ENCODE results near the gene STK39. TPM values are rescaled to one million over a fixed set of nuclear protein-coding genes. Genes with fewer than 3 reads are reported as not detected.

The STK39 gene
- total RNA-seq, 4 donors from 2014 or later = 13.8 to 28.2 (median 18.3) TPM

DNA sequence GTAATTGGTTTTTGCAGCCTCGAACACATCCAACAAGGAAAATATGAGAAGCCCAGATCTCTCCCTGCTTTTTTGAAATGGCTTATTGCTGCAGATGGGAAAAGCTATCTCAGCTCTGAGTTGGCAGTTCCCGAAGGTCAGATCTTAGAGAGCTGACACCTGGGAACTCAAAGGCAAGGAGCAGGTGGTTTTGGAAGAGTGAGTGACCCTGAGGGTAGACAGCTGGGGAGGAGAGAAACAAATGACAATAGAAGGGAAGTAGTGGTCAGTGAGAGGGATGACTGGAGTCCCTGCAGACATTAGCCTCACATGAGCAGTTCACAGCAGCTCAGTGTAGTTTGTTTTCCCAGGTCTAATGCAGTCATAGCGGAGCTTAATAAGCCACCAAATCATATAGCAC, 317.9 kb downstream of the STK39 start:
- H3K4me3 ChIP-seq = no peak overlapping the region
- H3K9me3 ChIP-seq = no peaks in the 10 kb centered on the region
- no peak for DNase-seq (ENCODE audit: low spot score in 2 of 2)
- H3K27ac ChIP-seq = no peak overlapping the region
- no peak for TF ChIP-seq CTCF (IDR thresholded peaks at IDR 0.05)
- no peaks in the 10 kb centered on the region for H3K36me3 ChIP-seq
- H3K4me1 ChIP-seq = no peaks in the 10 kb centered on the region
- 84% methylated on average over 3 of the region's 3 CpGs for WGBS
- no peaks in the 10 kb centered on the region for H3K27me3 ChIP-seq

- Histone ChIP-seq H3K27me3 (no peaks in the 10 kb centered on the region), H3K27ac (no peak overlapping the region), H3K9me3 (no peaks in the 10 kb centered on the region), H3K36me3 (no peaks in the 10 kb centered on the region), H3K4me1 (no peaks in the 10 kb centered on the region), H3K4me3 (no peak overlapping the region)
- no peak for TF ChIP-seq EP300 (IDR thresholded peaks at IDR 0.05)
- TF ChIP-seq POLR2AphosphoS5 (IDR thresholded peaks at IDR 0.05) = no peak
- TF ChIP-seq CTCF (IDR thresholded peaks at IDR 0.05) = no peak
- 84% methylated on average over 6 of the region's 6 CpGs for WGBS
- DNase-seq (ENCODE audit: low spot score in 2 of 2) = no peak
Observed at GRCh38 chr2:167928434-167928833, 319.0 kb downstream of the STK39 start.

DNA sequence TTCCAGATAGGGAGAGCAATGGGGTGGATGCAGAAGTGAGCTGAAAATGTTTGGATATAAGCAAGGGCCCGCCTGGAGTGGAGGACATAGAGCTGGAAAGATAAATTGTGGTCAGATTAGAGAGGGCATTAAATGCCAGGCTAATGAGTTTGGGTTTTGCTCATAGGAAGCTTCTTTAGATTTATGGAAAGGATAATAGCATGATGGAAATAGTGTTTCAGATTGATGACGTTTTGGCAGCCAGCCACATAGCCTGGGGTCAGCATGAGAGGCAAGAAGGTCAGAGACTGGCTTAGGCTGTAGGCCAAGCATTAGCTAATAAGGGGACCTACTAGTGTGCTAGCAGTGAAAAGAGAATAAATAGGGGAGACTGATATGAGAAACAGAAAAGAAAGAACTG, 321.6 kb downstream of the STK39 start:
- Histone ChIP-seq H3K27ac (no peak overlapping the region), H3K9me3 (no peaks in the 10 kb centered on the region), H3K4me1 (no peaks in the 10 kb centered on the region), H3K27me3 (no peaks in the 10 kb centered on the region), H3K4me3 (no peak overlapping the region), H3K36me3 (no peaks in the 10 kb centered on the region)
- TF ChIP-seq CTCF (IDR thresholded peaks at IDR 0.05) = no peak
- TF ChIP-seq POLR2AphosphoS5 (IDR thresholded peaks at IDR 0.05) = no peak
- DNase-seq (ENCODE audit: low spot score in 2 of 2) = no peak
- 47% methylated on average over 2 of the region's 2 CpGs for WGBS

DNA sequence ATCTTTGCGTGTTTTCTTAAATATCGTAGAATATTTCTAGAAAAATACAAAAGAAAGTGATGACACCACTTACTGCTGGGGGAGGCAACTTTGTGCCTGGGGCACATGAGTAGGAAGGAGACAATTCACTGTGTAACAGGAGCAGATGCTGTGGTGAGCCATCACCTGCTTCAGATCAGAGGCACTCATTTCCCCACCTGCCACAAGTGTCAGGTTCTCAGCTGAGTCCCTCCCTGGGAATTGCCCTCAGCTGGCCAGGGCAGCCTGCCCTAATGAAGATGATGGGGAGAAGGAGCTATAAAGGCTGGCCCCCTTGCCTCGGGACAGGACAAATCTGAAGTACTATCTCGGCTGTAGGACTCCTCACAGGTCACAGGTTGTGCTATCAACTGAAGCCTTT, 322.8 kb downstream of the STK39 start:
- H3K27me3 ChIP-seq = no peaks in the 10 kb centered on the region
- TF ChIP-seq POLR2A (IDR thresholded peaks at IDR 0.05) (no peak), CTCF (IDR thresholded peaks at IDR 0.05) (no peak)
- no peaks in the 10 kb centered on the region for H3K9me3 ChIP-seq
- no peak overlapping the region for H3K27ac ChIP-seq
- WGBS = 88% methylated on average over 4 of the region's 4 CpGs
- no peaks in the 10 kb centered on the region for H3K36me3 ChIP-seq
- H3K4me3 ChIP-seq = no peak overlapping the region
- no peaks in the 10 kb centered on the region for H3K4me1 ChIP-seq
- no peak for DNase-seq (ENCODE audit: low spot score in 2 of 2)

DNA sequence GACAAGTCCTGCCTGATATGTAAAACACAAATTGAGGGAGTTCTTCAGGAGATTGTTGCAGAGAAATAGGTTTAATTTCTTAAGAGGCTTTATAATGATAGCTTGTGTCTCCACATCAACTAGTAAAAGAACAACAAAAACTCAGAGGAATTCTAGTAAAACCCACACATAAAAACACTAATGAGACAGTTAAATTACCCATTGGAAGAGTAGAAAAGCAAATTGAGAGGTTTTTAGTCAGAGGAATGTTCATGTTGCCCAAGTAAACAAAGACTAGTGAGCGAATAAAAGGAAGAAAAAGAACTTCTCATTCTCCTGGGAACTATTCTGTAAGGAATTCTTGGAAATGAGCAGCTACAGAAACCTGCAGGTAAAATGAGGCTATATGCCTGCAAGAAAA, 330.6 kb downstream of the STK39 start:
- TF ChIP-seq POLR2A (IDR thresholded peaks at IDR 0.05) = no peak
- no peak for TF ChIP-seq EP300 (IDR thresholded peaks at IDR 0.05)
- no peak for TF ChIP-seq CTCF (IDR thresholded peaks at IDR 0.05)
- no peak for TF ChIP-seq POLR2AphosphoS5 (IDR thresholded peaks at IDR 0.05)
- WGBS = 90% methylated on average over 1 of the region's 1 CpG
- H3K4me1 ChIP-seq = no peaks in the 10 kb centered on the region
- H3K9me3 ChIP-seq = no peaks in the 10 kb centered on the region
- no peak for DNase-seq (ENCODE audit: low spot score in 2 of 2)
- no peak overlapping the region for H3K4me3 ChIP-seq
- H3K36me3 ChIP-seq = no peaks in the 10 kb centered on the region
- H3K27ac ChIP-seq = no peak overlapping the region
- no peaks in the 10 kb centered on the region for H3K27me3 ChIP-seq
